T-helper 1 cell (primary cell): ENCODE data around the gene LUC7L.
"Not testable (repeated sequence)": the region's sequence is repeated elsewhere in the genome, so short reads cannot be mapped to it uniquely, and the experiment has no call there.

Source experiments
- DNase-seq, 5 donors: peaks; one replicate each; pipeline ENCODE4 v3.0.0-alpha.2; 2012 to 2020

LUC7L gene

GRCh38 chr16:263182-263774 is 34.0 kb upstream of the LUC7L start:
- no peak for DNase-seq

- DNase-seq: no peak
These were observed 33.0 kb upstream of the LUC7L start for GRCh38 chr16:262121-262745.

GRCh38 chr16:261031-261691 is 31.9 kb upstream of the LUC7L start:
- DNase-seq: no peak

GRCh38 chr16:260326-260725 is 31.1 kb upstream of the LUC7L start:
- DNase-seq: no peak

- no peak for DNase-seq
These were observed 30.6 kb upstream of the LUC7L start for GRCh38 chr16:259814-260253.

DNA sequence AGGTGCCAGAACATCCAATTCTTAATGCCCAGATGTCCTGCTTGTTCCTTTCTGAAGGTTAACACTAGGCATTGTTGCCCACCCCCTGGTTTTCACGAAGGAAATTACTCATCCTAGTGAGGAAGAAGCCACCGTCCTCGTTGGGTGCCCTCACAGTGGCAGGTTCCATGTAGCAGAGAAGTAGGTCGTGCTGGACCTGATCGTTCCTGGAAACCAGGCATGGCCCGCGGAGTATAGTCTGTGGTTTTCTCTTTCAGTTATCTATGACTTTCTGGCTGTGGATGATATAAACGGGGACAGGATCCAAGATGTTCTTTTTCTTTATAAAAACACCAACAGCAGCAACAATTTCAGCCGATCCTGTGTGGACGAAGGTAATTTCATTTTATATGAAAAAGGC is 30.0 kb upstream of the LUC7L start:
- no peak for DNase-seq

GRCh38 chr16:258091-258490 is 28.8 kb upstream of the LUC7L start:
- DNase-seq: not testable (repeated sequence)

DNA sequence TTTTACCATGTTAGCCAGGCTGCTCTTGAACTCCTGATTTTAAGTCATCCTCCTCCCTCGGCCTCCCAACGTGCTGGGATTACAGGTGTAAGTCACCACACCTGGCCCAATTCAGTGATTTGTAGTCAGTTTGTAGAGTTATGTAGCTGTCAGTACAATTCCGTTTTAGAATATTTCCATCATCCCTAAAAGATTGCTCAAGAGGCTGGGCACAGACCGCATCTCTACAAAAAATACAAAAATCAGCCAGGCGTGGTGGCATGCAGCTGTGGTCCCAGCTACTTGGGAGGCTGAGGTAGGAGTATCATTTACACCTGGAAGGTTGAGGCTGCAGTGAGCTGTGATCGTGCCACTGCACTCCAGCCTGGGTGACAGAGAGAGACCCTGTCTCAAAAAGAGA is 25.9 kb upstream of the LUC7L start:
- no peak for DNase-seq

- no peak for DNase-seq
These were observed 25.2 kb upstream of the LUC7L start for GRCh38 chr16:254461-254860.

GRCh38 chr16:253833-254232 is 24.6 kb upstream of the LUC7L start:
- no peak for DNase-seq

- peak in 1 of 5 donors; percentile 29 for DNase-seq
These were observed 23.4 kb upstream of the LUC7L start for GRCh38 chr16:252366-253337.

GRCh38 chr16:249431-249830 is 20.2 kb upstream of the LUC7L start:
- no peak for DNase-seq

GRCh38 chr16:247027-247426 is 17.8 kb upstream of the LUC7L start:
- no peak for DNase-seq

GRCh38 chr16:245105-245504 is 15.9 kb upstream of the LUC7L start:
- no peak for DNase-seq

DNA sequence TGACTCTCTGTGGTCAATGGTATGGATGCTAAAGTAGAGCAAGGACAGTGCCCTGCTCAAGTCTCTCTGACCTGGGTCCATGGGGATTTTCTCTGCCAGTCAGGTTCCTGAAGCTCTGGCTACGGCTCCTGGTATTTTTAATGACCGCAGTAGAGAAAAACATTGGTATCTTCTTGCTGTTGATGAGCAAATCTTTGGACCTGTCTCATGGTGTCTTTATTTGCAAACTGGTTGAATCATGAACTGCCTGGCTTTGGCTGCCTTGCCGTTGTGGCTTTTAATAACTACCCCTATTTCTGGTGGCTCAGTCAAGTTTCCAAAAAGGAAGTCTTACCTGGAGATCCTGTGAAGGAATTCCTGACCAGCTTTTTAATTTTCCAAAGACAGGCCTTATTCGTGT is 14.1 kb upstream of the LUC7L start:
- no peak for DNase-seq

DNA sequence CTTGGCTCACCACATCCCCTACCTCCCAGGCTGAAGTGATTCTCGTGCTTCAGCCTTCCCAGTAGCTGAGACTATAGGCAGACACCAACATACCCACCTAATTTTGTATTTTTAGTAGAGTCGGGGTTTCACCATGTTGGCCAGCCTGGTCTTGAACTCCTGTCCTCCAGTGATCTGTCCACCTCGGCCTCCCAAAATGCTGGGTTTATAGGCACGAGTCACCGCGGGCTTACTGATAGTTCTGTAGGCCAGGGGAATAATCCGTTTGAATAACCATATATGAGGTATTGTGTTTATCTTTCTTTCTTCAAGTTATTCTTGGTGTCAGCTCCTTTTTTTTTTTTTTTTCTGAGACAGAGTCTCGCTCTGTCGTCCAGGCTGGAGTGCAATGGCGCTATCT is 13.0 kb upstream of the LUC7L start:
- DNase-seq: no peak

GRCh38 chr16:240559-240958 is 11.3 kb upstream of the LUC7L start:
- no peak for DNase-seq

GRCh38 chr16:239948-240277 is 10.7 kb upstream of the LUC7L start:
- DNase-seq: no peak

- DNase-seq: peak; percentile 91 to 97 (median 92)
These were observed 5.4 kb upstream of the LUC7L start, which contains the start of gene FAM234A for GRCh38 chr16:234468-235305. TSS of gene FAM234A (plus strand) at chr16:234821. CDS start at chr16:254414, 19,593 bp downstream.

DNA sequence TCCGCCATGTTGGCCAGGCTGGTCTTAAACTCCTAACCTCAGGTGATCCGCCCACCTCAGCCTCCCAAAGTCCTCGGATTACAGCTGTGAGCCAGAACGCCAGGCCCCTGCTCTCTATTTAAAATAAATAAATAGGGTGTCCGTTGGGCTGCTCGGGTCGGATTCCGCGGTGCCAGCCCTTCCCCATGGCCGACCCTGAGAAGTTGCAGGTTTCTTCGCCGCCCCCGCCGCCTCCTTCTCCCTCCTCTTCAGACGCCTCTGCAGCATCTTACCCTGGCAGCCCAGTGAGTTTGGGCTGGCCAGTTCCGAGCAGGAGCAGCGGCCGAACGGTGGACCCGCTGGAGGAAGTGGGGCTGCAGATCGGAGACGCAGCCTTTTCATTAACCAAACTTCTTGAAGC is 1.7 kb upstream of the LUC7L start:
- DNase-seq: no peak

DNA sequence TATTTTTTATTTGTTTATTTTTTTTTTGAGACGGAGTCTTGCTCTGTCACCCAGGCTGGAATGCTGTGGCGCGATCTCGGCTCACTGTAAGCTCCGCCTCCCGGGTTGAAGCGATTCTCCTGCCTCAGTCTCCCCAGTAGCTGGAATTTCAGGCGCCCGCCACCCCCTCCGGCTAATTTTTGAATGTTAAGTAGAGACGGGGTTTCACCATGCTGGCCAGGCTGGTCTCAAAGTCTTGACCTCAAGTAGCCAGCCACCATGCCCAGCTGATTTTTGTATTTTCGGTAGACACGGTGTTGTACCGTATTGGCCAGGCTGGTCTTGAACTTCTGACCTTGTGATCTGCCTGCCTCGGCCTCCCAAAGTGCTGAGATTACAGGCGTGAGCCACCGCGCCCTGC is 1.1 kb upstream of the LUC7L start:
- not testable (repeated sequence) for DNase-seq

DNA sequence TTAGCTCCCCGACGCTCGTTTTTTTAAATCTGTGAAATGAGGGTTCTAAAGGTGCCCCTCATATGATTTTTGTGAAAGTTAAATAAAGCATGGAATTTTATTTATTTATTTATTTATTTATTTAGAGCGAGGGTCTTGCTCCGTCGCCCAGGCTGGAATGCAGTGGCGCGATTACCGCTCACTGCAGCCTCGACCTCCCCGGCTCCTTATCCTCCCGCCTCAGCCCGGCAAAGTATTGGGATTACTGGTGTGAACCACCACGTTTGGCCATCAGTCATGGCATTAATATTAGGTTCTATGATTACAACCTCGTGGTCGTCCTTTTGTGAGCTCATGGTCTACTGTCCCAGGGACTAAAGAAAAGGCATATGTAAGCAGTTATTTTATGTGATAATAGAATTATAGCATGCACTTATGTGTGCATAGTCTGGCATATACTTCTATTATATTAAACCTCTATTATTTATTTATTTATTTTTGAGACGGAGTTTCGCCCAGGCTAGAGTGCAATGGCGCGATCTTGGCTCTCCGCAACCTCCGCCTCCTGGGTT is 557 bp upstream of the LUC7L start:
- no peak for DNase-seq
